Activated CD4-positive, alpha-beta memory T cell treated with anti-CD3 and anti-CD28 coated beads for 36 hours (primary cell): ENCODE measurements around the gene TESMIN. TPM values are rescaled to one million over a fixed set of nuclear protein-coding genes. Genes with fewer than 3 reads are reported as not detected.

Experiments
- CTCF ChIA-PET: fragments of 350-600 bp; sonication (Branson Sonifier 250); formaldehyde crosslinking; loops from one replicate; lab custom pipeline; 2021; ENCODE audit warnings: antibody characterized with exemption, inconsistent platforms; lab: Charles Lee
- POLR2A ChIA-PET: fragments of 350-600 bp; sonication (Branson Sonifier 250); formaldehyde crosslinking; loops from one replicate; lab custom pipeline; 2021; ENCODE audit warnings: antibody characterized with exemption; lab: Charles Lee
- DNase-seq: peaks from one replicate; pipeline ENCODE4 v3.0.0-alpha.2; 2020
- H3K27ac Mint-ChIP-seq: one replicate; pipeline ENCODE4 v1.8.0; 2021; ENCODE audit warnings: mixed read lengths
- H3K27me3 Mint-ChIP-seq: one replicate; pipeline ENCODE4 v1.8.0; 2021; ENCODE audit warnings: mixed read lengths
- H3K36me3 Mint-ChIP-seq: one replicate; pipeline ENCODE4 v1.8.0; 2021; ENCODE audit warnings: mixed read lengths
- H3K4me1 Mint-ChIP-seq: one replicate; pipeline ENCODE4 v1.8.0; 2021; ENCODE audit warnings: low read depth, mixed read lengths
- H3K4me3 Mint-ChIP-seq: one replicate; pipeline ENCODE4 v1.8.0; 2021; ENCODE audit warnings: mild to moderate bottlenecking, mixed read lengths
- H3K9me3 Mint-ChIP-seq: one replicate; pipeline ENCODE4 v1.8.0; 2021; ENCODE audit warnings: mixed read lengths
- intact Hi-C: fragments of 100-400 bp; cut with micrococcal nuclease; formaldehyde crosslinking; loops from one replicate; pipeline ENCODE4 v1.15.1; 2023
- total RNA-seq, 2 experiments: library from RNA; stranded (reverse); gene quantifications; one replicate each; pipeline ENCODE4 v1.2.3, GENCODE V29; 2021

Gene TESMIN
- total RNA-seq, 2 experiments from 2014 or later: 6.6 to 7.3 TPM

- intact Hi-C loops: no loop called here
- CTCF ChIA-PET: no interaction called here
- no peak overlapping the region for H3K27ac Mint-ChIP-seq
- H3K36me3 Mint-ChIP-seq: peaks cover 44% of the 10 kb centered on the region
- H3K27me3 Mint-ChIP-seq: no peaks in the 10 kb centered on the region
- no peaks in the 10 kb centered on the region for H3K4me1 Mint-ChIP-seq
- DNase-seq: no peak
- no peaks in the 10 kb centered on the region for H3K9me3 Mint-ChIP-seq
- POLR2A ChIA-PET: no interaction called here
- H3K4me3 Mint-ChIP-seq: no peak overlapping the region
Measured at GRCh38 chr11:68774194-68774585, 22.9 kb upstream of the TESMIN start.

DNA sequence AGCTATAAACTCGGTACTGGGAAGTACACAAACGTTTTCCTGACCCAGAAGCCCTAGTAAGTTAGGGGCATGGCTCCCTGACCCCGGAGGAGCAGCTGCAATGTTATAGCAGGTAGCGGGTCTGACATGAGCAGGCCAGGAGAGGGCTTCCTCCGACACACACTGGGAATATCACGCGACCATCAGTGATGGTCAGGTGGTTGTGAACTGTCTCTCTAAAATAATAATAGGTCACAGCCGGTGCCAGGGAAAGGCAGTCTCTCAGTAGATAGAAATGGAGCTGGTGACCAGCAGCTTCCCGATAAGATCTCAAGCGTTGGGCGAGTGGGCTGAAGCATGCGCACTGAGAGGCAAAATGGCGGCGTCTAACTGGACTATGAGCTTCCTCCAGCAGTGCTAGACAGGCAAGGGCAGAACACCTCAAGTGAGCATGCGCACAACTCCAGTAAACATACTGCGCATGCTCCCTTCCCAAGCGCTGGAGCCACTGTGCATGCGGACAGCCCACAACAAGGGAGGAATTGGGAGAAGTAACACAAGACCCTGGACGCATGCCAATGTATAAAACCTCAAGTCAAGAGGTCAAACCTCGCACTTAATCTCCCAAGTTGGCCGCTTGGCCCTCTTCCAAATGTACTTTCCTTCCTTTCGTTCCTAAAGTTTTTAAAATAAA is 22.3 kb upstream of the TESMIN start:
- Mint-ChIP-seq H3K4me1 (no peaks in the 10 kb centered on the region), H3K27me3 (no peaks in the 10 kb centered on the region), H3K9me3 (no peaks in the 10 kb centered on the region), H3K27ac (no peak overlapping the region), H3K36me3 (peaks cover 43% of the 10 kb centered on the region), H3K4me3 (no peak overlapping the region)
- DNase-seq: no peak
- intact Hi-C loops: no loop called here
- ChIA-PET CTCF (no interaction called here), POLR2A (no interaction called here)

DNA sequence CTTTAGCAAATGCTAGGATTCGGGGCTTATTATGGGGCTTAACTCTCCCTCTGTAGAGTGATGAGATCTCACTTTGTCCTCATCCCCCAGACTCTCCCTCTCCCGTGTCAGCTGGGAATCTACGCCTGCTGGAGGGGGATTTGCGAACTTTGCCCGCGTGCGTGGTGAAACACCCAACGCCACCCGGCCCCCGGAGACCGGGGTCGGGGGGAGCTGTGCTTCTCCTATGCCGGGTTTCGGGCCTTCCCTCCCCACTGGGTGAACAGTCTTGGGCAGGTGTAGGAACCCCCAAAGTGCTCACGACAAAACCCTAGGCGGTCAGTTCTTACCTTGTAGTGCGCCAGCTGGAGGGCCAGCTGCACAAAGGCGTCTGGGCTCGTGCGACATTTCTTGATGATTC is 21.6 kb upstream of the TESMIN start:
- POLR2A ChIA-PET: no interaction called here
- H3K4me1 Mint-ChIP-seq: no peaks in the 10 kb centered on the region
- no peak overlapping the region for H3K27ac Mint-ChIP-seq
- no peak for DNase-seq
- intact Hi-C loops: no loop called here
- H3K9me3 Mint-ChIP-seq: no peaks in the 10 kb centered on the region
- H3K4me3 Mint-ChIP-seq: no peak overlapping the region
- H3K27me3 Mint-ChIP-seq: no peaks in the 10 kb centered on the region
- H3K36me3 Mint-ChIP-seq: peaks cover 44% of the 10 kb centered on the region
- CTCF ChIA-PET: no interaction called here

DNA sequence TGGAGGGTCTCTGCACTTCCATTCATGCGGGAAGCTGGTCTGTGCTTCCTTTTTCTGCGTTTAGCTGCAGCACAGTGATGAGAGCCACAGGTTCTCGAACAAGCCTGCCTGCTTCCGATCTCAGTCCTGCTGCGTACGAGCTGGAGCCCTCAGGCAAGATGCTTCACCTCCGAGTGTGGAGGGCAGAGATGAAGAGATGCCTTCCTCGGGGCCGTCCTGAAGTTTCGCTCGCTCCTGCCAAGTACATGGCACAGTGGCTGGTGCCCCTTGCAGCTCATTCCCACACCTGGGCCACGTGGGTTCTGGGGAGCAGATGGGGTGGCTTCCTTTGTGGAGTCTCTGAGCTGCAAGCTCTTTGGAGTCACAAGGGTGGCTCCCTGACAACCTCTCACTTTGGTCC is 19.5 kb upstream of the TESMIN start:
- H3K27me3 Mint-ChIP-seq: no peaks in the 10 kb centered on the region
- H3K4me3 Mint-ChIP-seq: no peak overlapping the region
- intact Hi-C loops: no loop called here
- no peaks in the 10 kb centered on the region for H3K4me1 Mint-ChIP-seq
- ChIA-PET POLR2A (no interaction called here), CTCF (no interaction called here)
- H3K9me3 Mint-ChIP-seq: no peaks in the 10 kb centered on the region
- peaks cover 41% of the 10 kb centered on the region for H3K36me3 Mint-ChIP-seq
- no peak for DNase-seq
- no peak overlapping the region for H3K27ac Mint-ChIP-seq

DNA sequence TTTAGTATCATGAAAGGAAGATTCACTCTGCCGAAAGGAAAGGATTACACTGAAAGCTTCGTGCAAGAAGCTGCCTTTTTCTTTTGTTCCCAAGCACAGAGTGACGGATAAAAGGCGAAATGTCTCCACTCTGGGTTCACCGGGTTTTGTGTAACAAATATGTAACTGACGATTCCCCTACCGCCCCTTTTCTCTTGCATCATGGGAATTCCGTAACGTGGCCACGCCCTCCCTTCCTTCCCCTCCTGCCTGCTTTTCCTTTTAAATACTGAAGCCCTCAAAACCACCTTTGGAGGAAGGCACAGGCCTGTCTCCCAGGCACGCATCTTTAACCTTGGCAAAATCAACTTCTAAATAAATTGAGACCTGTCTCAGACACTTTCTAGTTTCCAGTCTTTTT is 16.4 kb upstream of the TESMIN start:
- intact Hi-C loops: no loop called here
- no peak overlapping the region for H3K27ac Mint-ChIP-seq
- H3K9me3 Mint-ChIP-seq: no peaks in the 10 kb centered on the region
- H3K27me3 Mint-ChIP-seq: no peaks in the 10 kb centered on the region
- no peaks in the 10 kb centered on the region for H3K4me1 Mint-ChIP-seq
- POLR2A ChIA-PET: no interaction called here
- H3K36me3 Mint-ChIP-seq: peaks cover 23% of the 10 kb centered on the region
- CTCF ChIA-PET: interaction anchor here (1.0 kb wide), 1 partner anchor 15 kb away, joined by 3 read pairs; no protein-coding TSS in a partner anchor
- DNase-seq: no peak
- H3K4me3 Mint-ChIP-seq: no peak overlapping the region

DNA sequence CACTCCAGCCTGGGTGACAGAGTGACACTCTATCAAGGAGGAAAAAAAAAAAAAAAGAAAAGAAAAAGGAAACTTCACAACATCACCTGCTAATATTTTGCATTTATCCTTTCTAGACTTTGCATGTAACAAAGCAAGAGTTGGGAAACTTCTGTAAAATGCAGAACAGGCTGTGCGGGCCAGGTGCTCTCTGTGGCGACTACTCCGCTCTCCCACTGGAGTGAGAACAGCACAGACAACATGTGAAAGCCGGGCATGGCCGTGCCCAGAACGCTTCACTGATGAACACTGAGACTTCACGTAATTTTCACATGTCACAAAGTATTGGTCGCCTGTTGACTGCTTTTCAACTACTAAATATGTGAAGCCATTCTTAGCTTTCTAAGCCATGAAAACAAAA is 15.5 kb upstream of the TESMIN start:
- CTCF ChIA-PET: no interaction called here
- Mint-ChIP-seq H3K36me3 (peaks cover 27% of the 10 kb centered on the region), H3K4me1 (no peaks in the 10 kb centered on the region), H3K27me3 (no peaks in the 10 kb centered on the region), H3K4me3 (no peak overlapping the region), H3K9me3 (no peaks in the 10 kb centered on the region), H3K27ac (no peak overlapping the region)
- no peak for DNase-seq
- POLR2A ChIA-PET: no interaction called here
- intact Hi-C loops: no loop called here

DNA sequence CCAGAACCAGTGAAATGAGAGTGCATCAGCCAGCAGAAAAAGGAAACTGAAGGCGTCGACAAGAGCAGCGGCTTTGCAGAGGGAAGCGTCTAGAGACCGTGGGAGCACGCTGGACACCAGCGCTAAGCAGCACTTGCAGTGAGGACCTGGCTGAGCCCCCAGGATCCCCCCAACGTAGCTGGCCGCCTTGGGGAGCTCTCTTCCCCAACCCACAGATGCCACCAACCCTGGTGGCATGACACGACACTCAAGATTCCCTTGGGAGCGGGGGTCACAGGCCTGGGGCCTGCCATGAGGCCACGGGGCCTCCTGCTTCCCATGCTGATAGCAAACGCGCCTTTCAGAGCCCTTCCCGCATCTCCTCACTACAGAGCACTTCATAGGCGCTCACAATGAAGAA is 13.4 kb upstream of the TESMIN start:
- Mint-ChIP-seq H3K9me3 (no peaks in the 10 kb centered on the region), H3K4me1 (no peaks in the 10 kb centered on the region), H3K27ac (no peak overlapping the region), H3K27me3 (no peaks in the 10 kb centered on the region), H3K4me3 (no peak overlapping the region), H3K36me3 (peaks cover 20% of the 10 kb centered on the region)
- ChIA-PET CTCF (no interaction called here), POLR2A (no interaction called here)
- intact Hi-C loops: no loop called here
- DNase-seq: no peak

DNA sequence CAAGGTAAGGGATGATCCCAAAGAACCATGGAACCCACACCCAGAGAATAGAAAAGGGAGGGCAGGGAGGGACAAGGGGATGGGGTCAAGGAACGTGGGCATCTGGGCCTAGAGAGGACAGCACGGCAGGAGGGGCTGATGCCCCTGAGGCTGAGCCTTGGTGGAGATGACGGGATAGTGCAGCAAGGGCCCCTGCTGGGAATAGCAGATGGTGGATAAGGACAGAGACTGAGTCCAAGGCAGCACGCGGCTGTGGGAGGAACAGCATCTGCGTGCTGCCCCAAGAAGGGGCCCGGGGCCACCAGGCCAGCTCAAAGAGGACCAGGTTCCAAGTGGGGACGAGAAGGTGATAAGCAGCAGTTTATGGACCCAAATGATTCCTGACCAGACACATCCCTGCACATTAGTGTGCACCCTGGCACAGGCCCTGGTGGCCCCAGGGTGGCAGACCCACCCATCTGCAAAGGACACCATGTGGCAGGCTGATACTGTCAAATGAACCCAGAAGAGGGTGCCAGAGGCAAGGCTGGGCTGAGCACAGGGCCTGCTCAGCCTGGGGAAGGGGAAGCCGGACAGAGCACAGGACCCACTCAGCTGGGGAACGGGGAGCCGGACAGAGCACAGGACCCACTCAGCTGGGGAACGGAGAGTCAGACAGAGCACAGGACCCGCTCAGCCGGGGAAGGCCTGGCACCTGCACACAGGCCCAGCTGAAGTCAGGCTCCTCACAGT is 12.8 kb upstream of the TESMIN start:
- H3K36me3 Mint-ChIP-seq: peaks cover 21% of the 10 kb centered on the region
- no peaks in the 10 kb centered on the region for H3K4me1 Mint-ChIP-seq
- H3K27ac Mint-ChIP-seq: no peak overlapping the region
- CTCF ChIA-PET: no interaction called here
- H3K4me3 Mint-ChIP-seq: no peak overlapping the region
- intact Hi-C loops: no loop called here
- DNase-seq: no peak
- H3K27me3 Mint-ChIP-seq: no peaks in the 10 kb centered on the region
- no peaks in the 10 kb centered on the region for H3K9me3 Mint-ChIP-seq
- POLR2A ChIA-PET: no interaction called here

- intact Hi-C loops: no loop called here
- Mint-ChIP-seq H3K27ac (no peak overlapping the region), H3K4me3 (no peak overlapping the region), H3K9me3 (no peaks in the 10 kb centered on the region), H3K4me1 (no peaks in the 10 kb centered on the region), H3K27me3 (no peaks in the 10 kb centered on the region), H3K36me3 (peaks cover 15% of the 10 kb centered on the region)
- no peak for DNase-seq
- CTCF ChIA-PET: no interaction called here
- POLR2A ChIA-PET: no interaction called here
Measured at GRCh38 chr11:68763181-68763721, 11.9 kb upstream of the TESMIN start.

- Mint-ChIP-seq H3K27ac (no peak overlapping the region), H3K4me1 (no peaks in the 10 kb centered on the region), H3K36me3 (peaks cover 15% of the 10 kb centered on the region), H3K9me3 (no peaks in the 10 kb centered on the region), H3K27me3 (no peaks in the 10 kb centered on the region), H3K4me3 (no peak overlapping the region)
- intact Hi-C loops: no loop called here
- no peak for DNase-seq
- CTCF ChIA-PET: no interaction called here
- POLR2A ChIA-PET: no interaction called here
Measured at GRCh38 chr11:68762481-68762880, 11.2 kb upstream of the TESMIN start.

- POLR2A ChIA-PET: no interaction called here
- no peaks in the 10 kb centered on the region for H3K9me3 Mint-ChIP-seq
- CTCF ChIA-PET: interaction anchor here (0.7 kb wide), 1 partner anchor 39 kb away, joined by 3 read pairs; no protein-coding TSS in a partner anchor
Measured at GRCh38 chr11:68761801-68762200, 10.5 kb upstream of the TESMIN start.

GRCh38 chr11:68759991-68760390 is 8.7 kb upstream of the TESMIN start:
- Mint-ChIP-seq H3K4me3 (no peak overlapping the region), H3K27me3 (no peaks in the 10 kb centered on the region), H3K9me3 (no peaks in the 10 kb centered on the region), H3K36me3 (peaks cover 19% of the 10 kb centered on the region), H3K4me1 (no peaks in the 10 kb centered on the region), H3K27ac (no peak overlapping the region)
- POLR2A ChIA-PET: no interaction called here
- intact Hi-C loops: no loop called here
- CTCF ChIA-PET: no interaction called here
- DNase-seq: no peak

More at GRCh38 chr11:68761801-68762200, 10.5 kb upstream of the TESMIN start:
- no peaks in the 10 kb centered on the region for H3K4me1 Mint-ChIP-seq
- no peak for DNase-seq
- intact Hi-C loops: no loop called here
- no peak overlapping the region for H3K27ac Mint-ChIP-seq
- H3K36me3 Mint-ChIP-seq: peaks cover 18% of the 10 kb centered on the region
- no peaks in the 10 kb centered on the region for H3K27me3 Mint-ChIP-seq
- no peak overlapping the region for H3K4me3 Mint-ChIP-seq
